Measurements from ENCODE around the gene HYOU1.
A peak's percentile ranks its signal among the peaks of the same experiment; 100 is the strongest.
"Not testable (repeated sequence)": the region's sequence is repeated elsewhere in the genome, so short reads cannot be mapped to it uniquely, and the experiment has no call there.

HYOU1 gene

GRCh38 chr11:119023741-119024140, 33.3 kb downstream of the HYOU1 start:
- peak; percentile 2 for DNase-seq (ENCODE audit: low spot score)
- in situ Hi-C loops (cut with MboI; ENCODE audit: low pct_unique_long_range_greater_than_20kb, low sequenced_read_pairs, unreplicated experiment) = no loop called here
- TF ChIP-seq CTCF (IDR thresholded peaks at IDR 0.05; ENCODE audit: extremely low read depth, insufficient read depth, missing control alignments) = no peak

- in situ Hi-C loops (cut with MboI; ENCODE audit: low pct_unique_long_range_greater_than_20kb, low sequenced_read_pairs, unreplicated experiment) = no loop called here
- DNase-seq (ENCODE audit: low spot score) = no peak
These were observed 35.4 kb downstream of the HYOU1 start for GRCh38 chr11:119021631-119022030.

GRCh38 chr11:119019996-119020395, 37.0 kb downstream of the HYOU1 start:
- no peak for DNase-seq (ENCODE audit: low spot score)
- in situ Hi-C loops (cut with MboI; ENCODE audit: low pct_unique_long_range_greater_than_20kb, low sequenced_read_pairs, unreplicated experiment) = no loop called here
- no peak for TF ChIP-seq CTCF (IDR thresholded peaks at IDR 0.05; ENCODE audit: extremely low read depth, insufficient read depth, missing control alignments)

More at GRCh38 chr11:119021631-119022030, 35.4 kb downstream of the HYOU1 start:
- no peak for TF ChIP-seq CTCF (IDR thresholded peaks at IDR 0.05; ENCODE audit: extremely low read depth, insufficient read depth, missing control alignments)

- in situ Hi-C loops (cut with MboI; ENCODE audit: low pct_unique_long_range_greater_than_20kb, low sequenced_read_pairs, unreplicated experiment) = no loop called here
These were observed 38.7 kb downstream of the HYOU1 start, which contains the start of the genes RPS25 and TRAPPC4 for GRCh38 chr11:119018074-119018938. TSS of gene RPS25 (minus strand) at chr11:119018343. CDS start at chr11:119018284, 59 bp downstream. TSS of gene TRAPPC4 (plus strand) at chr11:119018766. CDS start at chr11:119018796, 30 bp downstream.

GRCh38 chr11:119017377-119017776, 39.6 kb downstream of the HYOU1 start:
- in situ Hi-C loops (cut with MboI; ENCODE audit: low pct_unique_long_range_greater_than_20kb, low sequenced_read_pairs, unreplicated experiment); DNase-seq (ENCODE audit: low spot score): not testable (repeated sequence)

More at GRCh38 chr11:119018074-119018938, 38.7 kb downstream of the HYOU1 start, which contains the start of the genes RPS25 and TRAPPC4:
- TF ChIP-seq CTCF (IDR thresholded peaks at IDR 0.05; ENCODE audit: extremely low read depth, insufficient read depth, missing control alignments) = no peak
- DNase-seq (ENCODE audit: low spot score) = peak; percentile 94

GRCh38 chr11:119016216-119017009, 40.6 kb downstream of the HYOU1 start:
- in situ Hi-C loops (cut with MboI; ENCODE audit: low pct_unique_long_range_greater_than_20kb, low sequenced_read_pairs, unreplicated experiment) = no loop called here
- no peak for TF ChIP-seq CTCF (IDR thresholded peaks at IDR 0.05; ENCODE audit: extremely low read depth, insufficient read depth, missing control alignments)
- no peak for DNase-seq (ENCODE audit: low spot score)
